HepG2 (cell line): Measurements from ENCODE around the gene HSF4. TPM values are rescaled to one million over a fixed set of nuclear protein-coding genes. Genes with fewer than 3 reads are reported as not detected.

Experiments used
- BRF2 ChIP-seq: sonication (generic); formaldehyde crosslinking; IDR thresholded peaks from 2 replicates; pipeline ENCODE4 v1.8.1; 2022; ENCODE audit warnings: mild to moderate bottlenecking, missing genetic modification reagents
- CENPX ChIP-seq: sonication (generic); formaldehyde crosslinking; IDR thresholded peaks from 2 replicates; pipeline ENCODE4 v1.9.0; 2021; ENCODE audit warnings: mild to moderate bottlenecking, missing genetic modification reagents, moderate library complexity
- DRAP1 ChIP-seq: IDR thresholded peaks from 2 replicates; pipeline ENCODE4 v1.6.1; 2016; ENCODE audit warnings: missing genetic modification reagents, missing compliant biosample characterization
- ELF3 ChIP-seq: IDR thresholded peaks from 2 replicates; pipeline ENCODE4 v1.6.1; 2016; ENCODE audit warnings: missing genetic modification reagents, missing compliant biosample characterization
- FOXK2 ChIP-seq: fragments of 450-650 bp; IDR thresholded peaks from 2 replicates; pipeline ENCODE4 v1.6.1; 2016
- HNRNPLL ChIP-seq: fragments of 200-400 bp; formaldehyde crosslinking; IDR thresholded peaks from 2 replicates; pipeline ENCODE4 v1.6.1; 2017; ENCODE audit warnings: mild to moderate bottlenecking, low read depth, low read length; ENCODE audit not compliant: poor library complexity, severe bottlenecking
- MAZ ChIP-seq, 2 experiments: sonication (generic) in 1 of 2; formaldehyde crosslinking in 1 of 2; IDR thresholded peaks; 2 replicates each; pipeline versions ENCODE4 v1.5.0 to v1.6.1; 2012 to 2020; ENCODE audit warnings: low read depth in 2 of 2, mild to moderate bottlenecking in 2 of 2, borderline replicate concordance in 1 of 2, improper control_type of control experiment in 1 of 2, low read length in 1 of 2, missing genetic modification reagents in 1 of 2, moderate library complexity in 1 of 2
- MTA1 ChIP-seq: sonication (generic); formaldehyde crosslinking; IDR thresholded peaks from 2 replicates; pipeline ENCODE4 v1.4.0; 2020; ENCODE audit warnings: missing genetic modification reagents, mild to moderate bottlenecking, borderline replicate concordance
- MTERF4 ChIP-seq: sonication (generic); formaldehyde crosslinking; IDR thresholded peaks from 2 replicates; pipeline ENCODE4 v1.8.0; 2023; ENCODE audit warnings: mild to moderate bottlenecking, missing genetic modification reagents
- MYC ChIP-seq: sonication (generic); formaldehyde crosslinking; IDR thresholded peaks from 2 replicates; pipeline ENCODE4 v1.9.0; 2021; ENCODE audit warnings: missing genetic modification reagents, borderline replicate concordance
- PHF8 ChIP-seq: sonication (generic); formaldehyde crosslinking; IDR thresholded peaks from 2 replicates; pipeline ENCODE4 v1.5.0; 2020; ENCODE audit warnings: missing genetic modification reagents
- PITX1 ChIP-seq: sonication (generic); formaldehyde crosslinking; IDR thresholded peaks from 2 replicates; pipeline ENCODE4 v1.5.1; 2020; ENCODE audit warnings: mild to moderate bottlenecking, missing genetic modification reagents
- RXRB ChIP-seq: IDR thresholded peaks from 2 replicates; pipeline ENCODE4 v1.6.1; 2016; ENCODE audit warnings: borderline replicate concordance, missing genetic modification reagents, missing compliant biosample characterization
- SIN3A ChIP-seq: IDR thresholded peaks from 2 replicates; pipeline ENCODE4 v1.6.1; 2011; ENCODE audit warnings: low read depth, mild to moderate bottlenecking, control low read depth, low read length, borderline replicate concordance
- SPEN ChIP-seq: sonication (generic); formaldehyde crosslinking; IDR thresholded peaks from 2 replicates; pipeline ENCODE4 v1.5.1; 2020; ENCODE audit warnings: low read depth, mild to moderate bottlenecking, missing genetic modification reagents
- ZNF256 ChIP-seq: sonication (generic); formaldehyde crosslinking; conservative IDR thresholded peaks from 2 replicates; pipeline ENCODE4 v1.4.0; 2020; ENCODE audit warnings: missing genetic modification reagents
- ZNF451 ChIP-seq: sonication (generic); formaldehyde crosslinking; IDR thresholded peaks from 2 replicates; pipeline ENCODE4 v1.5.0; 2020; ENCODE audit warnings: mild to moderate bottlenecking, missing genetic modification reagents
- ZNF503 ChIP-seq: sonication (generic); formaldehyde crosslinking; IDR thresholded peaks from 2 replicates; pipeline ENCODE4 v1.4.0; 2020; ENCODE audit warnings: missing genetic modification reagents
- ZNF737 ChIP-seq: sonication (generic); formaldehyde crosslinking; IDR thresholded peaks from 2 replicates; pipeline ENCODE4 v1.5.0; 2020; ENCODE audit warnings: missing genetic modification reagents, mild to moderate bottlenecking, borderline replicate concordance
- ZNF841 ChIP-seq: sonication (generic); formaldehyde crosslinking; IDR thresholded peaks from 2 replicates; pipeline ENCODE4 v1.8.1; 2023; ENCODE audit warnings: missing genetic modification reagents, borderline replicate concordance
- polyA plus RNA-seq, 8 experiments: library from polyadenylated mRNA; depleted of rRNA in 3 of 8; stranded (reverse) in 7 of 8; unstranded in 1 of 8; fragments of >200 nt; fragmentation: Illumina TruSeq in 4 of 8; extraction: Trizol in 4 of 8; gene quantifications; 2 replicates each; pipeline versions ENCODE4 v1.2.1 to v1.2.3, GENCODE V29; 2011 to 2016; ENCODE audit warnings: low read depth in 4 of 8, missing spikeins in 1 of 8, mixed read lengths in 1 of 8; ENCODE audit not compliant: insufficient read depth in 1 of 8
- total RNA-seq, 5 experiments: library from RNA; depleted of rRNA; stranded (reverse); fragments of >200 nt; fragmentation: Illumina TruSeq; extraction: Trizol; gene quantifications; 2 replicates each; pipeline ENCODE4 v1.2.3, GENCODE V29; 2016; ENCODE audit warnings: low read depth in 1 of 5
- TF ChIP-seq, protein P1 (sequence below): sonication (generic); formaldehyde crosslinking; conservative IDR thresholded peaks from 2 replicates; pipeline ENCODE4 v1.4.0; 2020; ENCODE audit warnings: mild to moderate bottlenecking, missing genetic modification reagents, moderate library complexity

HSF4 gene
- total and polyA plus RNA-seq, 2 of the 13 experiments (the other 11 are each of a cell fraction or from before 2014, with no cell fraction given): 3.5 to 16.9 TPM

GRCh38 chr16:67164599-67165061, at the start of gene HSF4 (continued):
- TF ChIP-seq, protein P1, sequence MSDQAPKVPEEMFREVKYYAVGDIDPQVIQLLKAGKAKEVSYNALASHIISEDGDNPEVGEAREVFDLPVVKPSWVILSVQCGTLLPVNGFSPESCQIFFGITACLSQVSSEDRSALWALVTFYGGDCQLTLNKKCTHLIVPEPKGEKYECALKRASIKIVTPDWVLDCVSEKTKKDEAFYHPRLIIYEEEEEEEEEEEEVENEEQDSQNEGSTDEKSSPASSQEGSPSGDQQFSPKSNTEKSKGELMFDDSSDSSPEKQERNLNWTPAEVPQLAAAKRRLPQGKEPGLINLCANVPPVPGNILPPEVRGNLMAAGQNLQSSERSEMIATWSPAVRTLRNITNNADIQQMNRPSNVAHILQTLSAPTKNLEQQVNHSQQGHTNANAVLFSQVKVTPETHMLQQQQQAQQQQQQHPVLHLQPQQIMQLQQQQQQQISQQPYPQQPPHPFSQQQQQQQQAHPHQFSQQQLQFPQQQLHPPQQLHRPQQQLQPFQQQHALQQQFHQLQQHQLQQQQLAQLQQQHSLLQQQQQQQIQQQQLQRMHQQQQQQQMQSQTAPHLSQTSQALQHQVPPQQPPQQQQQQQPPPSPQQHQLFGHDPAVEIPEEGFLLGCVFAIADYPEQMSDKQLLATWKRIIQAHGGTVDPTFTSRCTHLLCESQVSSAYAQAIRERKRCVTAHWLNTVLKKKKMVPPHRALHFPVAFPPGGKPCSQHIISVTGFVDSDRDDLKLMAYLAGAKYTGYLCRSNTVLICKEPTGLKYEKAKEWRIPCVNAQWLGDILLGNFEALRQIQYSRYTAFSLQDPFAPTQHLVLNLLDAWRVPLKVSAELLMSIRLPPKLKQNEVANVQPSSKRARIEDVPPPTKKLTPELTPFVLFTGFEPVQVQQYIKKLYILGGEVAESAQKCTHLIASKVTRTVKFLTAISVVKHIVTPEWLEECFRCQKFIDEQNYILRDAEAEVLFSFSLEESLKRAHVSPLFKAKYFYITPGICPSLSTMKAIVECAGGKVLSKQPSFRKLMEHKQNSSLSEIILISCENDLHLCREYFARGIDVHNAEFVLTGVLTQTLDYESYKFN (CRISPR knock-in tag): peak; percentile 70
- peak; percentile 89; the same call in 1 of the 2 replicates for TF ChIP-seq ZNF451 (CRISPR knock-in tag)
- TF ChIP-seq ZNF256 (CRISPR knock-in tag): 0 out of 2 replicates have a peak, but pooled peaks have one; percentile 65
- peak; percentile 85; the same call in 1 of the 2 replicates for TF ChIP-seq MTA1 (CRISPR knock-in tag)
- peak; percentile 63; the same call in 1 of the 2 replicates for TF ChIP-seq RXRB
- TF ChIP-seq HNRNPLL: peak; percentile 93
- peak; percentile 62 for TF ChIP-seq DRAP1 (CRISPR knock-in tag)
- peak; percentile 94 for TF ChIP-seq SPEN (CRISPR knock-in tag)
- TF ChIP-seq ELF3 (CRISPR knock-in tag): peak; percentile 87
- no peak for TF ChIP-seq ZNF737 (CRISPR knock-in tag)
- peak; percentile 98 for TF ChIP-seq ZNF503 (CRISPR knock-in tag)
- peak; percentile 61; the same call in 1 of the 2 replicates for TF ChIP-seq MAZ (IDR thresholded peaks at IDR 0.05; ENCODE audit: borderline replicate concordance, low read depth, low read length)
- peak; percentile 90 for TF ChIP-seq MAZ (CRISPR knock-in tag; IDR thresholded peaks at IDR 0.05; ENCODE audit: low read depth)
- TF ChIP-seq BRF2 (CRISPR knock-in tag): peak; percentile 51; the same call in 1 of the 2 replicates
- 0 out of 2 replicates have a peak, but pooled peaks have one; percentile 78 for TF ChIP-seq CENPX (CRISPR knock-in tag)
- TF ChIP-seq MYC: peak; percentile 95
- 0 out of 2 replicates have a peak, but pooled peaks have one; percentile 33 for TF ChIP-seq PHF8 (CRISPR knock-in tag)
- TF ChIP-seq SIN3A: peak; percentile 74; the same call in 1 of the 2 replicates
- no peak for TF ChIP-seq FOXK2
- no peak; the same call in 1 of the 2 replicates for TF ChIP-seq PITX1
- peak; percentile 82; the same call in 1 of the 2 replicates for TF ChIP-seq ZNF841
- TF ChIP-seq MTERF4: no peak; the same call in 1 of the 2 replicates
